NCI-H1436 (cell line): Measurements from ENCODE around the gene IL22RA2.

ENCODE experiments used
- DNase-seq: peaks from one replicate; lab custom pipeline; 2025; lab: John Stamatoyannopoulos, UW

The IL22RA2 gene

GRCh38 chr6:137095651-137096238 is 77.7 kb downstream of the IL22RA2 start:
- DNase-seq, result no peak

- DNase-seq, result no peak
Measured at GRCh38 chr6:137095093-137095492, 78.4 kb downstream of the IL22RA2 start.

DNA sequence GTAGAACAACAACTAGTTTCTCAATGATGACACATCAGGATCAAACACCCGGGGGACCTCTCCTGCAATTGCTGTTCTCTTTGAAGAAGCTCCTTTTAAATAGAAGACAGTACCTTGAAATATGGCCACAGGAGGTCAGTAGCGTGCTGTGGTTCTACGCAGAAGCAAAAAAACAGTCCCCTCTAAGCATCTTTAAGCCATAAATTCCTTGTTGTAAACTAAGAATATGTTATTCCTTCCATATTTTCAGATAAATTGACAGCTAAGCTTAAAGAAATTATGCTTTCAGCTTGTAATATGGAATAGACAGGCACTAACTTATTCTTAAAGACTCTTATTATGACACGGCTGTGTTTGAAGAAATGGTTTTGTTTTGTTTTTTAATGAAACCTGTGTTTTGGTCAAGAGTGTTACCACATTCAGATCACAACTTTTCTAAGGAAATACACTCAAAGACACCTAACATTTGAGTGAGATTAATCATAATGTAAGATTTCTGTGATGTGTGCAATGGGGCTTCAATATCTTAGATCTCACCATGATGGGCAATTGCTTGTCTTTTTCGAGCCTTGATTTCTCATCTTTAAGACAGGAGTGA is 78.9 kb downstream of the IL22RA2 start:
- DNase-seq, result peak; percentile 24
